Mesodermal cell (in vitro differentiated cells): ENCODE measurements around the gene ANKRD42. TPM values are rescaled to one million over a fixed set of nuclear protein-coding genes. Genes with fewer than 3 reads are reported as not detected.

ENCODE experiments used
- H3K27ac ChIP-seq: 2 replicates; pipeline ENCODE4 v1.7.0; 2013; ENCODE audit warnings: mild to moderate bottlenecking, low read depth, low read length, moderate library complexity; ENCODE audit not compliant: severe bottlenecking
- H3K36me3 ChIP-seq: 2 replicates; pipeline ENCODE4 v1.7.1; 2013; ENCODE audit warnings: mild to moderate bottlenecking, low read length, moderate library complexity; ENCODE audit not compliant: control insufficient read depth, insufficient read depth
- H3K4me1 ChIP-seq: one replicate; pipeline ENCODE4 v1.7.1; 2013; ENCODE audit warnings: mild to moderate bottlenecking, low read length; ENCODE audit not compliant: insufficient read depth, control insufficient read depth, poor library complexity, severe bottlenecking
- H3K4me3 ChIP-seq: 2 replicates; pipeline ENCODE4 v1.7.0; 2013; ENCODE audit warnings: low read length, control low read depth, mild to moderate bottlenecking; ENCODE audit not compliant: insufficient read depth, poor library complexity, severe bottlenecking; ENCODE audit errors: extremely low read depth
- H3K9me3 ChIP-seq: 2 replicates; pipeline ENCODE4 v1.7.1; 2013; ENCODE audit warnings: mild to moderate bottlenecking, low read length, moderate library complexity; ENCODE audit not compliant: control insufficient read depth
- WGBS, 2 experiments: methylation state at CpG; one replicate each; pipeline ENCODE4 v1.1.5; 2013; ENCODE audit warnings: missing lambda C conversion rate in 2 of 2; ENCODE audit not compliant: insufficient coverage in 2 of 2; 5-methylcytosine and 5-hydroxymethylcytosine counted together
- polyA plus RNA-seq, 2 experiments: library from polyadenylated mRNA; stranded (reverse); fragments of 50-300 nt; gene quantifications; one replicate each; pipeline ENCODE4 v1.2.3, GENCODE V29; 2013

The ANKRD42 gene
- polyA plus RNA-seq (2013, experiment 1 of 2): 5.9 TPM
- 7.0 TPM for polyA plus RNA-seq (2013, experiment 2 of 2)

DNA sequence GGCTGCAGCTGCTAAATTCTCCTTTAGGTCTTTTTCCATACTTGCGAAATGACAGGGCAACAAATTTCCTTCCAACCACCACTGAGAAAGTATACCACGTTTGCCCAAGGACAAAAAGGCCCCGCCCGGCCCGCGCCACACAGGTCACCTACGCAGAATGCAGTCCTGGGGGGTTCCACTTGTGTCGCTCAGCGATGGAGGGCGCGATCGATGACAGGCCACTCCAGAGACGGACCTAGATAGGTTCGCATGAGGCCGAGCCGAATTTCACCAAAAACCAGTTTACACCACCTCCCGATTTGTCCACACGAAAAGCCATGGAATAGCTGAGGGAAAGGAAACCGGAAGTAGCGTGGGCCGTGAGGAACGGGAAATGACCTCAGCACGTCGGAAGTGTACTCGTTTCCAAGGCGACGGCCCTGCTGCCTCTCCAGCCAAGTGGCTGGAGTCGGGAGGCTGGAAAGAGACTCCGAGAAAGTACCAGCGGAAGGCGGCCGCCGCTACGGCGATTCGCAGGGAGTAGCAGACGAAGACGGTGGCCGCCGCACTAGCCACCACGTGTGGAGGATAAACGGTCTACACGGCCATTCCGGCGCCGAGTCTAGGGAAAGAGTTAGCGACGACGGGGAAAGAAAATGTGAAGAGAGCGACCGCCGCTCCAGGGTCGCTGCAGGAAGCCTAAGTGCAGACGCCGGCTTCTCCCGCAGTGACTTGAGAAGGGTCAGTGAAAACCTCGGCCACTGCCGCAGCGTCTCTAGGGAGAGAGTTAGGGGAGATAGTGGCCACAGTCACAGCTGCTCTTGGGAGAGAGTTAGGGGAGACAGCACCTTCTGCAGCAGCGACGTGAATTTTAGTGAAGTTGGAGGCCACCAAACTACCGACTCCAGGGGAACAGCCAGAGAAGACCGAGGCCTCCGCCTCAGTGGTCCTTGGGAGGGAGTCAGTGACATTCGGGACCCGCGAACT lies at the start of gene ANKRD42:
TSS of gene ANKRD42 (plus strand) at position 398 of the 966 bp plus-strand sequence. CDS start 959 bp downstream, outside the sequence.
- peaks cover 45% of the 10 kb centered on the region for H3K36me3 ChIP-seq
- H3K4me3 ChIP-seq: peak within 1 kb of the TSS; percentile 99
- no peaks in the 10 kb centered on the region for H3K9me3 ChIP-seq
- H3K4me1 ChIP-seq: peaks cover 15% of the 10 kb centered on the region
- H3K27ac ChIP-seq: peak within 1 kb of the TSS; percentile 90
- 0 to 1% methylated on average over 51 to 66 of the region's 67 CpGs for WGBS, 2 experiments

DNA sequence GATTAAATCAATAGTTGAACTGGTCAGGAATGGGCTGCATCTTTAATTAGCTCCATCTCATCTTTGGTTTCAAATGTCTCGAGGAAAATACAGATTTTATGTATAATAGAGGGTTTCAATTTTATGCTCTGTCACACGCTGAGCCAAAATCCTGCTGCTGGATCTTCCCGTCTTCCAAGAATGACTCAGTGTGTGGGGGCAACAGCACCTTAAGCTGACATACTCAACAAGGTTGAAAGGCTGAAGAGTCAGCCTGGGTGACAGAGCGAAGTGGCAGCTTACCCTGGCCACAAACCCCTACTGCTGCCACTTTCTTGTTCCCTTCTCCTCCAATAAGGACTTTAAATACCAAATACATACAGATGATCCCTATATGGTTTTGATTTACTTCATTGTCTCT lies 45.6 kb upstream of the ANKRD42 start:
- 60 to 81% methylated on average over 2 to 3 of the region's 4 CpGs for WGBS, 2 experiments
- Histone ChIP-seq H3K4me3 (no peak overlapping the region), H3K27ac (no peak overlapping the region), H3K9me3 (no peaks in the 10 kb centered on the region), H3K36me3 (no peaks in the 10 kb centered on the region), H3K4me1 (peaks cover 6% of the 10 kb centered on the region)

DNA sequence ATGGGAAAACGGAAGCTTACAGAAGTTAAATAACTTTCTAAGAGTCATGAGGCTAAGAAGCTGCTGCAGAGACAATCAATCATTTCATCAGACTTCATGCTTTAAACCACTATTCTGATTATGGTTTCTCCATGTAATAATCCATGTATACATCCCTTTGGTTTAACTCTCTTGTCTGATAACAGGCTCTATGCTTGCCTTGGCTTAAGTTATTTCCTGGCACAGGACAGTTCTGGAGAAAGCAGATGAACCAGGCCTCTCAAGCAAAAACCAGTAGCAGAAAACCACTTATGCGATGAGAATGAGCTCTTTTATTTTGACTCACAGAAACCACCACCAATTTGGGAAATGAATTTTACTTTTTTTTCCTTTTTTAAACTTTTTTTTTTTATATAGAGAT lies 43.1 kb upstream of the ANKRD42 start:
- H3K36me3 ChIP-seq: no peaks in the 10 kb centered on the region
- no peak overlapping the region for H3K27ac ChIP-seq
- peaks cover 6% of the 10 kb centered on the region for H3K4me1 ChIP-seq
- whole genome bisulfite sequencing, 2 experiments: no CpG with 5 or more reads among the region's 2 CpGs
- no peaks in the 10 kb centered on the region for H3K9me3 ChIP-seq
- H3K4me3 ChIP-seq: no peak overlapping the region

DNA sequence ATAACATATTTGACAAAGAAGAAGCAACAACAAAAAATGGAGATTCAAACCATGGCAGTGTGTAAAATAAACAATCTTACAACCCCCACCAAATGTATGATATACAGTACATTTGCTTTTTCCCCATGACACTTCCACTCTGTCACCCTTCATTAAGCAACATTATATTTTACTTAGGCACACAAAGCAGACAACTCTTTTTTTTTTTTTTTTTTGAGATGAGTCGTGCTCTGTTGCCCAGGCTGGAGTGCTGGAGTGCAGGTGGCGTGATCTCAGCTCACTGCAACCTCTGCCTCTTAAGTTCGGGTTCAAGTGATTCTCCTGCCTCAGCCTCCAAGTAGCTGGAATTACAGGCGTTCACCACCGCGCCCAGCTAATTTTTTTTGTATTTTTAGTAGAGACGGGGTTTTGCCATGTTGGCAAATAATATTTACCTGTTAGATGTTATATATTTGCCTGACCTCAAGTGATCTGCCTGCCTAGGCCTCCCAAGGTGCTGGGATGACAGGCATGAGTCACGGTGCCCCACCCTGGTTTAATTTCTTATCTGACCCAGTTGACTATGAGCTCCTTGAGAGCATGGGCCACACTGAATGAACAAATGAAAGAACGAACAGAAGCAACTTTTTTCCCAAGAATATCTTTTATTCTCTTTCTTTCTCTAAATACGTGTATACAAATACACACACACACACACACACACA lies 42.1 kb upstream of the ANKRD42 start:
- no peaks in the 10 kb centered on the region for H3K9me3 ChIP-seq
- 86 to 91% methylated on average over 4 to 5 of the region's 10 CpGs for WGBS, 2 experiments
- H3K4me3 ChIP-seq: no peak overlapping the region
- H3K36me3 ChIP-seq: no peaks in the 10 kb centered on the region
- H3K27ac ChIP-seq: no peak overlapping the region
- peaks cover 6% of the 10 kb centered on the region for H3K4me1 ChIP-seq

DNA sequence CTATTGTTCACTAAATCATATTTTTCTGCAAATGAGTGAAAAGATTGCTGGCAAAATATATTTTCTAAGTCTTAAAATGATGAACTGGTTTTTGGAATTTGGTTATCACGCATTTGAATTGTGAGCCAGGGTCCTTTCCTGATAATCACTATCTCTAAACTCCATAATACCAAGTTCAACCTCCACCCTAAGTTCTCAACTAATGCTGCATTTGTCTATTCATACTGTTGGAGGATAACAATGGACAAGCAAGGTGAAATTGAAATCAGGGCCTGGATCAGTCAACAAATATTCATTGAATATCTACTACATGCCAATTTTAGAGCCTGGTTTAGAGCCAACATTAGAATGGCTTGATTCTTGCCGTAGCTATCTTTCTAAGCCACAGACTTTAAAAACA lies 41.2 kb upstream of the ANKRD42 start:
- 100% methylated on average over 1 of the region's 2 CpGs for WGBS, 2 experiments
- no peak overlapping the region for H3K4me3 ChIP-seq
- H3K9me3 ChIP-seq: no peaks in the 10 kb centered on the region
- H3K27ac ChIP-seq: no peak overlapping the region
- H3K4me1 ChIP-seq: peaks cover 6% of the 10 kb centered on the region
- H3K36me3 ChIP-seq: no peaks in the 10 kb centered on the region

DNA sequence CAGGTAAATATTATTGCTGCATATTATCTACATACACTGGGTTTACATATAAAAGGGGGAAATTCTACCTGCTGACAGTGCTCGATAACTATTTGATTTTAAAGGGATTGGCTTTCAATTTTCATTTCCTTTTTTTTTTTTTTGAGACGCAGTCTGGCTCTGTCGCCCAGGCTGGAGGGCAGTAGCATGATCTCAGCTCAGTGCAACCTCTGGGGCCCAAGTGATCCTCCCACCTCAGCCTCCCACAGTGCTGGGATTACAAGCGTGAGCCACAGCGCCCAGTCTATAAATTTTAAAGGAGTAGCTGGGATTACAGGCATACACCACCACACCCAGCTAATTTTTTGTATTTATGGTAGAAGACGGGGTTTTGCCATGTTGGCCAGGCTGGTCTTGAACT lies 39.7 kb upstream of the ANKRD42 start:
- no peaks in the 10 kb centered on the region for H3K9me3 ChIP-seq
- H3K27ac ChIP-seq: no peak overlapping the region
- peaks cover 5% of the 10 kb centered on the region for H3K36me3 ChIP-seq
- peaks cover 4% of the 10 kb centered on the region for H3K4me1 ChIP-seq
- no peak overlapping the region for H3K4me3 ChIP-seq
- 84 to 100% methylated on average over 1 to 2 of the region's 6 CpGs for WGBS, 2 experiments

DNA sequence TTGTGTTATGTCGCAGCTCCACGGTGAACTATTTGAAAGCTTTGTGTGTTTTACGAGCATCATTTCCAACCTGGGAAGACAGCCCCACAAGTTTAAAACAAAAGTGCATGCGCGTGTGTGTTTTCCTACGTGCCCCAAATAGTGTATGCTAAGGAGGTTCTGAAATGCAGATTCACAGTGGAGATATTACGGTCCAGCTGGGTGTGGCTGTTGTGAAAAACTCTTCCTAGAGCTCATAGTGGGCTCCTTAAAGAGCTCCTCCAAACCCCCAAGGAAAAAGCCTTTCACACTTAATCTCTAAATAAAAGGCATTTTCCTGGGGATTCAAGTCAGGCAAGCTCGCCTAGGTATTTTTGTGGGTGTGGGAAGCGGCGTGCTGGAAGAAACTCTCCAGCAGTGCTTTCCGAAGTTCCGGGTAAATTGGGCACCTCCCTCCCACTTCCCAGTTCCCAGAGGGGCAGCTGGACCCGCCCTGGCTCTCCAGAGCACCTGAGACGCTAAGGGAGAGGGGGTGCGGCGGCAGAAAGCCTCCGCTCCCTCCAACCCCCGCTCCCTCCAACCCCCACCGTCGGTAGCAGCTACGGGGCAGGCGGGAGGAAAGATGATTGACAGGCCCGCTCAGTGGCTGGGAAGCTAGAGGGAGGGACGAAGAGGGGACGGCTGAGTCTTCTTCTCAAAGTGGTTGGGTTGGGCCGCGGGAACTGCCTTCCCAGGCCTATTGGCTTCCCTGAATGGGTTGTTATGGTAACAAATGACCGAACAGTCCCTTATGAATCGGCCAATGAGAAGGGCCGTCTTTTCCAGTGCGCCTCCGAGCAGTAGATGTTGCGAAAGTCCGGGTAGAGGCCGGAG lies 37.1 kb upstream of the ANKRD42 start:
- Histone ChIP-seq H3K9me3 (no peaks in the 10 kb centered on the region), H3K27ac (peak overlapping the region; percentile 89), H3K4me1 (peaks cover 4% of the 10 kb centered on the region), H3K4me3 (peak overlapping the region; percentile 100), H3K36me3 (peaks cover 26% of the 10 kb centered on the region)
- 8 to 14% methylated on average over 15 to 16 of the region's 35 CpGs for WGBS, 2 experiments

DNA sequence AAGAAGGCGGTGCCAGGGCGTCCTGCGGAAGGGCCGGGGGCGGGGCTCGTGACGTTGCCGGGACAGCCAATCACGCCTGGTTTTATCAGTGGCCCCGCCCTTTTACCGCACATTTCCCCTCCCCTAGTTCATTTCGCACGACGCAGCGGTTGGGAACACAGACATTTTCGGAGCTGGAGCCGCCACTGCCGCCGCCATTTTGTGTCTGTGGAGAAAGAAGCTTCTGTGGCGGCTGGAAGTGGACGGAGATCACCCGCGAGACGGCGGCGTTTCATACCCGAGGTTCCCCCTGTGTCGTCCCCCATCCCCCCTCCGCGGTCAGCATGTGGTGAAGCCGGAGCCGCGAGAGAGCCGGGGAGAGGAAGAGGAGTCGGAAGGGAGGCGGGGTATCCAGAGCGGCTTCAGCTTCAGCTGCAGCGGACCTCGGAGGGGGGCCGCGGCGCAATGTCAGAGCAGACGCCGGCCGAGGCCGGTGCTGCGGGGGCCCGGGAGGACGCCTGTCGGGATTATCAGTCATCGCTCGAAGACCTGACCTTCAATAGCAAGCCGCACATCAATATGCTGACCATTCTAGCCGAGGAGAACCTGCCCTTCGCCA lies 36.4 kb upstream of the ANKRD42 start, which contains the start of gene PCF11:
TSS of gene PCF11 (plus strand) at position 136 of the 598 bp plus-strand sequence. CDS start at position 445, 309 bp downstream.
- Histone ChIP-seq H3K36me3 (peaks cover 30% of the 10 kb centered on the region), H3K4me1 (no peaks in the 10 kb centered on the region), H3K4me3 (peak within 1 kb of the TSS; percentile 100), H3K27ac (peak within 1 kb of the TSS; percentile 98), H3K9me3 (no peaks in the 10 kb centered on the region)
- 0 to 1% methylated on average over 43 of the region's 55 CpGs for WGBS, 2 experiments

DNA sequence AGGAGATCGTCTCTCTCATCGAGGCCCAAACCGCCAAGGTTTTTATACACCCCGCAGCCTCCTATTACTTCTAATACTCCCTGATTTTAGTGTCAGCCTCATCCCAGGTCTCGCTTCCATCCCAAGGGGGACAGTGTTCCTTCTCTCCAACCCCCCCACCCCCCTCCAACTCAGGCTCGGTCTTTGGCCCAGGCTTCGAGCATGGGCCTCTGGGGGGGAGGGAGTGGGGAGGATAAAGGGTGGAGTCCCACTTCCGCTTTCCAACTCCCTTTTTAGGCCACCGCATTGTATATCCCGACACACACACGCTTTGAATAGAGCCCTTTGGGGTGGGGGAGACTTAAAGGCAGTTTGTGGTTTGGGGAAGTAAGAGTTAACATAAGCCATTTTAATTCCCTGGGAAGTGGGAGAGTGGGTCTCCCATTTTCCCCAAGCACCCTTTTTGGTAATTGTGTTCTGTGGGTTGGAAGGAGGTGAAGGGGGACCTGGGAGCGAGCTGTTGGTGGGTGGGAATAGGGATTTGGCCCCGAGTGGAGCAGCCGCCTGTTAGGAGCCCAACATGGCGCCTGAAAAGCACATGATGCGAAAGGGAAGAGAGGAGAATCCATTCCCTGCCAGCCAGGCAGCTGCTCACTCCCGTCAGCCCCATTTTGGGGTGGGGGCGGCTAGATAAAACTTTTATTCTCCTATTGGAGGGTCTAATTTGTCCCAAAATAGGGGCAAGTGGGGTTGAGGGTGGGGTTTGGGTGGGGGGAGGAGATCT lies 35.7 kb upstream of the ANKRD42 start:
- Histone ChIP-seq H3K4me3 (peak overlapping the region; percentile 100), H3K27ac (peak overlapping the region; percentile 98), H3K9me3 (no peaks in the 10 kb centered on the region), H3K4me1 (no peaks in the 10 kb centered on the region), H3K36me3 (peaks cover 32% of the 10 kb centered on the region)
- 0% methylated on average over 7 to 8 of the region's 18 CpGs for WGBS, 2 experiments
